Posterior cingulate gyrus (tissue), 11 donors: Measurements from ENCODE around the gene MYL10.
A peak's percentile ranks its signal among the peaks of the same experiment; 100 is the strongest.
"Not testable (repeated sequence)": the region's sequence is repeated elsewhere in the genome, so short reads cannot be mapped to it uniquely, and the experiment has no call there.

Source experiments
- DNase-seq, 10 donors: peaks; one replicate each; pipeline versions ENCODE4 v3.0.0 to v3.0.0-alpha.2; 2020 to 2021; ENCODE audit warnings: mixed read lengths in 3 of 10
- intact Hi-C: fragments of 100-400 bp; cut with DNase I; formaldehyde crosslinking; loops from one replicate; pipeline ENCODE4 v1.15.1; 2023

The MYL10 gene

DNA sequence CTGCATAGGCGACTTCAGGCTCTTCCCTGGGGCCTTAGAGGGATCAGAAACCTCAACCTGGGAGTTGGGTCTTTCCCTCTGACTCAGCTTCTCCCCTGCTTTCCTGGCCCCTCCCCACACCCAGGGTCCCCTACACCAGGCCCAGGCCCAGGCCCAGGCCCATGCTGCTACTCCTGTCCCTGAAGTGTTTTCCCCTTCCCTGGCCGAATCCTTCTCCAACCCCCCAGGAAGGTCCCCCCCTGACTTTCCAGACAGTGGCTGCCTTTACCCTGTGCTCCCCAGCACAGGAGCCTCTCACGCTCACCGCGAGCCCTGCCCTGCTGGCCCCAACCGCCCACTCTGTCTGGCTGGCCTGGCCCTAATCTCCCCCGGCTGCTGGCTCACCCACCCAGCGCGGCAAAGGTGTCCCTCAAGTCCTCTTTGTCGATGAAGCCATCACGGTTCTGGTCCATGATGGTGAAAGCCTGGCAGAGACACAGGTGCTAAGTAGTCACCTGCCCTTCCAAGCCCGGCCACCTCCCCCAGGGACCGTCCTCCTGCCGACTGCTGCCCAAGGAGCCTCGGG is 6.4 kb downstream of the MYL10 start:
- no peak for DNase-seq
- intact Hi-C loops = no loop called here

DNA sequence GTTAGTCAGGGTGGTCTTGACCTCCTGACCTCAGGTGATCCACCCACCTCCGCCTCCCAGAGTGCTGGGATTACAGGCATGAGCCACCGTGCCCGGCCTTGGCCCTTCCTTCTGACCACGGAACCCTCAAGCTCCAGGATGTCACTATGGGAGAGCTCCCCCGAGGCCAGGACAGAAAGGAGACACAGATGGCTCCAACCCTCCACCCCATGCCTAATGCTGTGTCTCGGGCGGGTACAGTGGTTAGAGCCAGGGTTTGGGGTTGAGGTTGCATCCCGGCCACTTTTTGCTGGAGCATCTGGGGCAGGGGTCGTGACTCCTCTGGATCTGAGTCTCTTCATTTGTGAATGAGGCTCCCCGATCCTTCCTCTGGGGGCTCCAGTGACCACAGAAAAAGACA is 8.1 kb downstream of the MYL10 start:
- intact Hi-C loops = no loop called here
- peak in 1 of 10 donors; percentile 27 for DNase-seq

DNA sequence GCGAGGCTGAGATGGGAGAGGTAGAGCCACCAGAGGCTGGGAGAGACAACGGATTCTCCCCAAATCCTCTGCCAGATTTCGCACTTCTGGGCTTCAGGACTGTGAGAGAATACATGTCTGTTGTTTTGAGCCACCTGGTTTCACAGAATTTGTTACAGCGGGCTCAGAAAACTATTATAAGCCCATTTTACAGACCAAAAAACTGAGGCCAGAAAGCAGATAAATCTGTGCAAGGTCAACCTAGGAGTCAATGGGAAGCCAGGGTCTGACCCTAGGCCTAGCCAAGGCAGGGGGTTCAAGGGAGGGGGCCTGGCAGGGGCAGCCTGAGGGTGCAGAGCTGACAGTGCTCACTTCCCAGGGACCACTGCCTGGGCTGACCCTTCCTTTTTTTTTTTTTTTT is 8.7 kb downstream of the MYL10 start:
- DNase-seq = peak in 2 of 10 donors; percentile 14 to 52
- intact Hi-C loops = no loop called here

DNA sequence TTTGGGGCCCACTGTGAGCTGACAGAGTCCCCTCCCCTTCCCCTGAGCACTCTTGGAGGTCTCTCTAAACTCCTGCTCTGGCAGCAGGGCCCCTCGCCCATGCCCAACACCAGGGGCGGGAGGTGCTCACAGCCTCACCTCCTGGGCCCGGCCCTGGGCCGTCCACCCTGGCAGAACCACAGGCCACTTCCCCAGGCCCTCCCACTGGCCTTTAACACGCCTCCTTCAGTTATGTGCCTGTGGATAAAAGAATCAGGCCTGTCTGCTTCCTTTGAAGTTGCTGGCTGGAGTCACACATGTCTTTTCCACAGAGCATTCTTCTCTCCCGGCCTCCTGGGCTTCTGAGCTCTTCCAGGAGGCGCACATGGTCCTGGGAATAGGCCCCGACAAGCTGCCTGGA is 10.2 kb downstream of the MYL10 start:
- DNase-seq = peak in 2 of 10 donors; percentile 3 to 64
- intact Hi-C loops = no loop called here

DNA sequence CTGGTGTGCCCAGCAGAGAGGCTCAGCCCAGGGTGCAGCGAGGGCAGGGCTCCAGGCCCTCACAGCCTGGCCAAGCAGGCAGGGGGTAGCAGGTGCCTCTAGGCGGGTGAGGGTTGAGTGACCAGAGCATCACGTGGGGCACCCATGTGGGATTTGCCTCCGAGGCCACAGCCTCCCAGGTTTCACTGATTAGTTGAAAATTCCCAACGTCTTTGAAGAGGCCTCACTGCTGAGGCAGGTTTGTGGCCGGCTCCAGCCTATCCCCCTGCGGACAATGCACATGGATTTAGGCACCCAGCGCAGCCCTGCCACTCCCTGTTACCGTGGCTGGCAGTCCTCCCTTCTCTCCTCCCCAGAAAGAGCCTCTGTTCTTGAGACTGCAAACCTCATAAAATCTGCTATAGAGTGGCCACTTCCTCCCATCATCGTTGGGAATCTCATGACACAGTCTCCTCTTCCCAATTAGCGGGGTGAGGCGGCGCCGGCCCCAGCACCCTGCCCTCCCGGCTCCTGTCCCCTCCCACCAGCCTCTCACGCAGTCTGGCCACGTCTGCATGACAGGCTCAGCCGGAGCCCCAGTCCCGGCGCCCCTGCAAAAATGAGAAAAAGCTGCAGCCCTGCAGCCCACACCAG is 10.8 kb downstream of the MYL10 start:
- intact Hi-C loops = no loop called here
- DNase-seq = peak in 4 of 10 donors; percentile 16 to 61 (median 46)

DNA sequence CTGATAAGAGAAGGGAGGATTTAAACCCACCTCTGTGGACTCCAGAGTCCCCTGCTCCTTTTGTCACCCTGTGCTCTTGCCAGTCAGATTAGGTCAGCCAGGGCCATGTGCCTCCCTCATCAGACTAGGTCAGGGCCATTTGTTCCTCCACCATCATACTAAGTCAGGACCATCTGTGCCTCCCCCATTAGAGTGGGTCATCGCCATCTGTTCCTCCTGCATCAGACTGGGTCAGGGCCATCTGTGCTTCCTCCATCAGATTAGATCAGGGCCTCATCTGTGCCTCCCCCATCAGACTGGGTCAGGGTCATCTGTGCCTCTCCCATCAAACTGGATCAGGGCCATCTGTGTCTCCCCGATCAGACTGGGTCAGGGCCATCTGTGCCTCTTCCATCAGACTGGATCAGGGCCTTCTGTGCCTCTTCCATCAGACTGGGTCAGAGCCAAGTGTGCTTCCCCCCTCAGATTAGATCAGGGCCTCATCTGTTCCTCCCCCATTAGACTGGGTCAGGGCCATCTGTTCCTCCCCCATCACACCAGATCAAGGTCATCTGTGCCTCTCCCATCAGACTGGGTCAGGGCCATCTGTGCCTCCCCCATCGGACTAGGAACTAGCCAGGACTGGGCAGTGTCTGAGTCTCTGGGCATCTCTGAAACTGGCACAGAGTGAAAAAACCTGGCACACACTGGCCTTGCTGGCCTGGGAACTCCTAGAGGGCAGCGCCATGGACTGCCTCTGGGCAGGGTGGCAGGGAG is 11.5 kb downstream of the MYL10 start:
- DNase-seq = peak in 4 of 10 donors; percentile 6 to 26 (median 19)
- intact Hi-C loops = no loop called here

DNA sequence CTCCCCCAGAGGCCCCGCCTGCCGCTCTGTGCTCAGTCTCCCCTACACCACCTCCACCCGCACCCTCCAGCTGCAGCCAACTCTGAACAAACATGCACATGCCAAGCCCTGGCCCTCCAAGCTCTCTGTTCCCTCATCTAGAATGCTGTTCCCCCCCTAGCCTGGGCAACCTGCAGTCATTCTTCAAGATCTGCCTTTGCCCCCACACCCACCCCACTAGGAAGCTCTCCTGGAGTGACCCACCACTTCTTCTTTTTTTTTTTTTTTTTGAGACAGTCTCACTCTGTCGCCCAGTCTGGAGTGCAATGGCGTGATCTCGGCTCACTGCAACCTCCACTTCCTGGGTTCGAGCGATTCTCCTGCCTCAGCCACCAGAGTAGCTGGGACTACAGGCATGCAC is 13.7 kb downstream of the MYL10 start:
- peak in 2 of 10 donors; percentile 20 to 42 for DNase-seq
- intact Hi-C loops = no loop called here

DNA sequence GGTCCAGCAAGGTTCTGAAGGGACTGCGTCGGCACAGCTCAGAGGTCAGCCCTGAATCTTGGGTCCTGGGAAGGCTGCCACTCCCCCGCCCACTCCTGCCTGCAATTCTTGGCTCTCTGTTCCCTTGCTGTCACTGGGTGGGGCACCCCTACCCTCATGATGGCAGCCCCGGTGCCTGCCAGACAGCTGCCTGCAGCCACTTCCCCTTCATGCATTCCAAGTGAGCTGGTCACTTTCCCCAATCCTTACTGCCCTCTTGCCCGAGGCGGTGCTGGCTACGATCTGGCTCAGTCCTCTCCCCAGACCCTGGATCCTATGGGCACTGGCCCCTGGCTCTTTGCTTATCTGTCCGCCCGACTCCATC is 14.2 kb downstream of the MYL10 start:
- DNase-seq = peak in 2 of 10 donors; percentile 59 to 62
- intact Hi-C loops = no loop called here

DNA sequence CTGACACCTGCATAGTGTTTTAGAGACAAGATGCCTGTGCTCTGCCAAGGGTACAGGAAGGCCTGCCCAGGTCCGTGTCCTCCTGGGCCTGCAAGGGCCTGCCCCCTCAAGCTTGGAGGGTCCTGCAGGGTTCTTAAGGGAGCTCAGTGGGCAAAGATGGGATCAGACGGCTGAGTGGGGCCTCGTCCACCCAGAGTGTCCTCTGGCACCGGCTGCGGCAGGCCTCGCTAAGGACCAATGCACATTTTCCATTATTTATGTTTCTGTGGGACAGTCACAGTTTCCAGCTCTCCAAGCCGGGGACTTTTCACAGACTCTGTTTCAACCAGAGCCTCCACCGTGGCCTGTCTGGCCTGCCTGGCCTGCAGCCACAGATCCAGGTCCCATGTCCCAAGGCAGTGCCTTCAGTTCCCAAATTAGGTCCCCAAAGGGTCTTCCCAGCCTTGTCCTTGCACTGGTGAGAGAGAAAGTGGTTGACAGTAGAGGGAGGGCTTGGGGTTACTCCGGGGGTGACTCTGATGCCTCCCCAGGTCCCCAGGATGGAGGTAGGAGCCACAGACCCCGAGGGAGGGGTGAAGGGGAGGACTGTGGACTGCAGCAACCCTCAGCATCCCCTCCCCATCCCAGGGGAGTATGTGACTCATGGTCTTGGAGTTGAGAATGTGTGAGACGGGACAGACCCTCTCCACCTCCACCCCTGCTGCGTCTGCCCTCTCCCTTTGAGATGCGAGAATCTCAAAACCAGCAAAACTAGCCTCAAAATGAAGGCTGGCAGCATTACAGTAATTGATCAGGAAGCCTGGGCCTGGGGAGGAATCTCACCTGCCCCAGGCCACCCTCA is 14.8 kb downstream of the MYL10 start:
- peak in 3 of 10 donors; percentile 2 to 60 (median 38) for DNase-seq

DNA sequence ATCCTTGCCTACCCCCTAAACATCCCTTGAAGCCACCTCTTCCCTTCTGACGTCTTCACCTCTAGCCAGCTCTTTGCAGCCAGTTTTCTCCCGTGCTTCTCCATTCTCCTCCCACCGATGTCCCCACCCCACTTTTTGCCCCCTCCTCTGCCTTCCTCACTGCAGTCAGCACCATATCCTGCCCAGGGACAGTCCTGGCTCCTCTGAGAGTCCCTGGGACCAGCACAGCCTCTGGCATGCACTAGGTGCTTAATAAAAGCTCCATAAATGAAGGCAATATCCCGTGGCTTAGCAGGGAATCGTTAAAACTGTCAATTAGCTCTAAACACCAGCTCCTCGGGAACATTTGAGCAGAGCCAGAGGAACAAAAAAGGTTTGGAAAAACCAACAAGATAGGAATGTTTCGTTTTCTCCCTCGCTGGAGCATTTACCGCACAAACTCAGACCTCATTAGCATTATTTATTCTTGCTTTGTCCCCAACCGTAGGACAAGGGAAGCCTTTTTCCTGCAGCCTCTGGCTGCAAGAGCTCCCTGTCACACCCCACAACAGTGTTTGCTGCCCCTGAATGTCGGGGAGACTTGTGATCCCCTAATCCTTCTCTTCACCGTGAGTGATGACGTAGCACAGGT is 16.1 kb downstream of the MYL10 start:
- DNase-seq = no peak
- intact Hi-C loops = no loop called here

More for the DNA sequence above, 14.8 kb downstream of the MYL10 start:
- intact Hi-C loops = no loop called here

DNA sequence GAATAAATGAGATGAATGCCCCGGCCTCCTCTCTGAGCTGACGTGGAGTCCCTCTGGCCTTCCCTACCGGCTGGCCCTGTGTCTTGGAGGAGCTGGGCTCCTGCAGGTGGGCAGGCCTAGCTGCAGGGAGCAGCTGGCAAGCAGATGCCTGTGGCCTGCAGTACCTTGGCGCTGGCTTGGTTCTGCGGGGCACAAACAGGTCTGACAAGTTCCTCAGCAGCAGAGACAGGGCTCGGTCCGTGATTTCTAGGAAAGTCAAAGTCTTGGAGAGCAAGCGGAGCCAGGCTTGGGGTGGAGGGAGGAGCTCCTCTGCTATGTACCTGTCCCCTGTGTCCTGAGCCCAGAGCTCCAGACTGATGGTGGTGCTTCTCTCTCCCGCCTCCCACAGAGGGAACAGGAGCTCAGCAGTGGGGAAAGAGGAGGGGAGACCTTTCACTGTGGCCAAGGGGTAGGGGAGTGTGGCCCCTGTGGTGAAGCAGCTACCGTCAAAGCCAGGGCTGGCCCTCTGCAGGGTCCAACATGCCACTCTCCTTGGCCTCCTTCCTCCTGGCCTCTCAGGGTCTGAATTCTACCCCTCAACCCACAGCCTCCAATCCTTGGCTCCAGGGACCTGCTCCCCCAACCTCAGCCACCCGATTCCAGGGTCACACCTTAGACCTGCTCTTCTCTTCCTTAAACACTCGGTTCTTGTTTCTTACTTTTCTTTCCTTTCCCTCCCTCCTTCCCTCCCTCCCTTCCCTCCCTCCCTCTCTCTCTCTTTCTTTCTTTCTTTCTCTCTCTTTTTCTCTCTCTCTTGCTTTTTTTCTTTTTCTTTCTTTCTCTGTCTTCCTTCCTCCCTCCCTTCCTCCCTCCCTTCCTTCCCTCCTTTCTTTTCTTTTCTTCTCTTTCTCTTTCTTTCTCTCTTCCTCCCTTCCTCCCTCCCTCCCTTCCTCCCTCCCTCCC is 20.1 kb downstream of the MYL10 start:
- intact Hi-C loops = no loop called here
- peak in 2 of 10 donors; percentile 20 to 67 for DNase-seq

DNA sequence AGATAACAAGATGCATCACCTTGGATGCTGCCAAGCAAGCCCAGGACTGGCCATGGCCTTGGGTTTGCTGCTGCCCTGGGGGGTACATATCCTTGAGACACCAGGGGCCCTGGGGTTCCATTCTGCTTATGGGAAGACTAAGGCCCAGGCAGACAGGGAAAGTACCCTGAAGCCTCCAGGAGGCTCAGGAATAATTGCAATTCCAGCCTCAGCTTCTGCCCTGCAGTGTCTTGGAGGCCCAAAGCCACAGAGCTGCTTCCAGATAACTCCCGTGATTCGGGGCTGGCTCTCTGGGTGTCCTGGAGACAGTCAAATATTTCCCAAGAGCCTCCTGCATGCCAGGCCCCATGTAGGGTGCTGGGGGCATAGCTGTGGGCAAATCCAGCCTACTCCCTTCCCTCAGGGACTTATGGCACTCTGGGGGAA is 22.6 kb downstream of the MYL10 start:
- no peak for DNase-seq
- intact Hi-C loops = no loop called here

DNA sequence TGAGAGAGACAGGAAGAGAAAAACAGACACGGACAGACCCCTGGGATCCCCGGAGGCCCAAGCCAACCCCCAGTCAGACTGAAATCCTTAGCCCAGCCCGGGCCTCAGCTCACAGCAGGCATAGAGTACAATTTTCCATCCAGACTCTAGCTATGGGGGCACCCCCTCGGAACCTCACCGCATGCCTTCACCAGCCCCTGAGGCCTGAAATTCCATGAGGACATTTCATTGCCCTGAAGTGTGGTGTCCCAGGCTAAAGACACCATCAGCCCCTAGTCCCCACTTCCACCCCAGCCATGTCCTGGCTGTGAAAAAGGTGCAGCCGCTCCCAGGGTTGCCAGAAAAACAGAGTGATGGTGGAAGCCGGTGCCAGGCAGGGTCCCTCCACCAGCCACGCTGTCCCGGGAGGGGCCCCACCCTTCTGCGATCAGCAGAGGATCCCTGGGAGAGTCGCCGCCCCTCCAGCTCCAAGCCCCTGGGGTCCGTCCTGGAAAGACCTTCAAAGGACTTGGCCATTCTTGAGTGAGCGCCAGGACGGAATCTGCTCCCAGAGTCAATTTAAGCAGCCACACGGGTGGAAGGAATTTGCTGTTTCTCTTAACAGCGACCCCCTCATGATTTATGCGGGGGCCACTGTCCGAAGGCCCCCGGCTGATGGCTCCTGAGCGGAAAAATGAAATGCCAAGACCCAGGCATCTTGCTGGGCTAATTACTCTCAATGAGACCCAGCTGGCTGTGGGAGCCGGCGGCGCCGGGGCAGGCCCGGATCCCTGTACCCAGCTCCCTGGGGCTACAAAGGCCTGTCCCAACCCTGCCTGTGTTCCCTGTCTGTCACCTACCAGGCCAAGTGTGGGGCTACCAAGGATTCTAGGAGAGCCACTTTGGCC is 23.2 kb downstream of the MYL10 start:
- intact Hi-C loops = no loop called here
- DNase-seq = no peak

DNA sequence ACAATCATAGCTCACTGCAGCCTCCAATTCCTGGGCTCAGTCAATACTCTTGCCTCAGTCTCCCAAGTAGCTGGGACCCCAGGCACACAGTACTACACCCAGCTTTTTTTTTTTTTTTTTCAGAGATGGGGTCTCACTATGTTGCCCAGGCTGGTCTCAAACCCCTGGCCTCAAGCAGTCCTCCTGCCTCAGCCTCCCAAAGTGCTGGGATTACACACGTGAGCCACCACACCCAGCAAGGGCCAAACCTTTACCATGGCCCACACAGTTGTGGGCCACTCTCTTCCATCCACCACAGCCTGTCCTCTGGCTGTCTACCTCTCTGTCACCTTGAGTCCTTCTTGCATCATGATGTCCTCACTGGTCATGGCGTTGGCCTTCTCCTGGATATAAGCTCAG is 24.2 kb downstream of the MYL10 start:
- intact Hi-C loops, DNase-seq: not testable (repeated sequence)

DNA sequence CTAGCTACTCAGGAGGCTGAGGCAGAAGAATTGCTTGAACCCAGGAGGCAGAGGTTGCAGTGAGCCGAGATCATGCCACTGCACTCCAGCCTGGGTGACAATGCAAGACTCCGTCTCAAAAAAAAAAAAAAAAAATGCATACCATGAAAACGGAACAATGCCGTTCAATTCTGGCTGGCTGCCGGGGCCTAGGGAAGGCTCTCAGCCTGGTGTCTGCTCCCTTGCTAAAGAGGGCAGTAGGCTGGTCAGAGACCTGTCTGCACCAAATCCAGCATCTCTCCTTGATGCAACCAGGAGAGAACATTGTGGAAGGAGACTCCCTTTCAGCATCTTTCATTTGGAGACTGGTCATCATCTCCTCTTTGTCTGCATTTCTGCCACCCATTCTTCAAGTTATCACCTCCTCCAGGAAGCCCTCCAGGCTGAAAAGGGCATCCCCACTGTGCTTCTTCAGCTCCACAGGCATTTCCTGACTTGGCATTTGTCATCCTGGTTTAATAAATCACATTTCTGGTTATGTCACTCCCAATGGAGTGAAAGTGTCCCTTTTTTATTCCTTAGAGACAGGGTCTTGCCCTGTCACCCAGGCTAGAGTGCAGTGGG is 24.7 kb downstream of the MYL10 start:
- intact Hi-C loops = no loop called here
- DNase-seq = no peak

DNA sequence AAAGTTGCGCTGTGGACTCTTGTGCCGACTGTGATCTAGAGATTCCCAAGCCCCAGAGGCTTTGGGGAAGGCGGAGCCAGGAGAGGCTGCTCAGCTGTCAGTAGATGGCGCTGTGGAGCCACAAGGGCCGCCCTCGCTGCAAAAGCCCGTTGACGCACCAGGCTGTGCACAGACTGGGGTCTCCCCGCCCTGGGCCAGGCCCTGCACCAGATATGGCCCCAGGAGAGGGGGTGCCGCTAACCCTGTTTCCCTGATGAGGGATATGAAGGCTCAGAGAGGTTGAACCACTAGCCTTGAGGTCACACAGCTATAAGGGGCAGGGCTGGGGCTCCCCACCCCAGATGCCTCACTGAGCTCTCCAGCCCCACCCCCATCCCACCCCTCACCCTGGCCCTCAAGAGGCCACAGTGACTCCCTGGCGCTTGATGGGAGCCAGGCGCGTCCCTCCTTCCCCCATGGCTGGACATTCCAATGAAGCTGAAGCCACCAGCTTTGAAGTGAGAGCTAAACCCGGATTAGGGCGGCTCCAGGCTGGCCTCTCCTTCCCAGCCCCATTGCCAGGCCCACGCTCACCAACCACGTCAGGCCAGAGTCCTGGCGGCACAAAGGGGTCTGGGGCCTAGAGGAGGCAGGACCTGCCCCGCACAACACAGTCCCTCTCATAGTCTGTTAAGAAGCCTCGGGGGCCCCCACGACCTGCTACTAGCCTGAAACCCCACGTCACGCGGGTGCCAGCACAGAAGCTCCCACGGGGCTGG is 26.4 kb downstream of the MYL10 start:
- intact Hi-C loops = no loop called here
- DNase-seq = peak; percentile 63 to 96 (median 80)

DNA sequence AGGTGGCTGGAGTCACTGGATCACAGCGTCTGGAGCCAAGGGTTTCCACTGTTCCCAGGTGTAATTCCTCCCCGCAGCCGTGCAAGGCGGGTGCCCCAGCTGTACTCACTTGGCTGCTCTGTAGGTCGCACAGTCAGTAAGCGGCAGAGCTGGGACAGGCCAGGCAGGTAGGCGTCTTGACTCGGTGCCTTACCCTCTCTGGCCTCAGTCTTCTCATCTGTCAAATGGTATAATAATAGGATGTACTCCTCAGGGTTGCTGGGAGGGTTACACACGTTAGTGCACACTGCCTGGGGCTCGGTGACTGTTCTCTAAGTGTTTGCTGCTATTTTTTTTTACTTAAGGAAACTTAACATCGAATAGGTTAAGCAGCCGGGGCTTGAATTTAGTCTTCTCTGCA is 27.0 kb downstream of the MYL10 start:
- intact Hi-C loops = no loop called here
- peak in 2 of 10 donors; percentile 49 to 54 for DNase-seq
